ENCODE results near the gene TRPM2.
"Not testable (repeated sequence)": the region's sequence is repeated elsewhere in the genome, so short reads cannot be mapped to it uniquely, and the experiment has no call there.

The TRPM2 gene

DNA sequence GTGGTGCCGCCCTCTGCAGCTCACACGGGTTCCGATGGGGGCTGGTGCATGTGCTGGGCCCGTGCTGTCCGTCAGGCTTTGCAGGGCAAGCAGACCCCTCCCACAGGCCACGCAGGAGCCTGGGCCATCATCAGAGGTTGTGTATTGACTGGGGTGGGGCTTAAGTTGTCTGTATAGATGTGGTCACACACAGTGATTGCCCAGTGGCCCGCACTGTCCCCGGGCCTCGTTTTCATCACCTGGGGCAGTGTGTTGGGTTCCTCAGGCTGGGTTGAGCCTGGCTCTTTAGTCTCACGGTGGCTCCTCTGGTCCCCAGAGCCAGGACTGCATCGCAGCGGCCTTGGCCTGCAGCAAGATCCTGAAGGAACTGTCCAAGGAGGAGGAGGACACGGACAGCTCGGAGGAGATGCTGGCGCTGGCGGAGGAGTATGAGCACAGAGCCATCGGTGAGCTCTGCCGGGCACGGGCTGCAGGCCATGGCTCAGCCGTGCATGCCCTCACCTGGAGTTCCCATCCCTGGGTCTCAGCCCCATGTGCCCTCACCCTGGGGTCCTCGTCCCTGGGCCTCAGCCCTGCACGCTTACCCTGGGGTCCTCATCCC, 44.1 kb downstream of the TRPM2 start:
- no peak for DNase-seq (ENCODE audit: low spot score)

DNA sequence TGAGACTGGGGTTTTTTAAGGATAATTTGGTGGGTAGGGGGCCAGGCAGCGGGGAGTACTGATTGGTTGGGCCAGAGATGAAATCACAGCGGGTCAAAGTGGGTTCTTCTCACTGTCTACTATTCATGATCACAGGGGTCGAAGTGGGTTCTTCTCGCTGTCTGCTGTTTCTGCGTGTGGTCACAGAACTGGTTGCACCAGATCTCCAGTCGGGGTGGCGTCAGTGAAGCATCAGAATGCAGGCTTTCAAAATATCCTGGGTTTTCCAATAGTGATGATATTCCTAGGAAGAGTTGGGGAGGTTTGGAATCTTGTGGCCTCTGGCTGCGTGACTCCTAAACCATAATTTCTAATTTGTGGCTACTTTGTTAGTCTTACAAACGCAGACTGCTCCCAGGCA, 45.1 kb downstream of the TRPM2 start:
- DNase-seq (ENCODE audit: low spot score): no peak

DNA sequence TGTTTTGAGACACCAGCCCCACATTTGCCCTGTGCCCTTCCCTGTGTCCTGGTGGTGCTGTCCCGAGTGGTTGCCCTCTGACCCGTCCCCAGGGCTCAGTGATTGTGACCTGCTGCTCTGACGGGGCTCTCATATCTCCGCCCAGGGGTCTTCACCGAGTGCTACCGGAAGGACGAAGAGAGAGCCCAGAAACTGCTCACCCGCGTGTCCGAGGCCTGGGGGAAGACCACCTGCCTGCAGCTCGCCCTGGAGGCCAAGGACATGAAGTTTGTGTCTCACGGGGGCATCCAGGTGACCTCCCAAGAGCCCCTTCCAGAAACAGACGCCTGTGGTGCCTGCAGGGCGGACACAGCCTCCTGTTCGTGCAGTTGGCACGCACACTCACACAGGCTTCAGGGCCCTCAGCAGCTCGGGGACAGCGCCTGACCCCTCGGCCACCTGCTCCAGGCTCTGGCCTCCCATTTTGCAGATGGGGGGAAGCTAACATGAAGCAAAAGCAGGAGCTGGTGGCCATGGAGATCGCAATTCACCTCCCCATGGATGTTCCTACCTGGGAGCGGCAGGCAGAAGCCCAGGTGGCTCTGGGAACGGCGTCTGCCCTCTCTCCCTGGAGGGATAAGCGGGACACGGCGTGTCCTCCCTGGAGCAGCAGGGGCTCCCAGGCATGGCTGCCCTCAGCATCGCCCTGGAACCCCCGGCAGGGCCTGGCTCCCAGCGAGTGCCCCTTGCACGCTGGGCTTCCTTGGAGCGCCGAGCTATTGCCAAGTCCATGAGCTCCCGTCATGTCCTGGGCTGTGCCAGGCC, 45.9 kb downstream of the TRPM2 start:
- DNase-seq (ENCODE audit: low spot score): no peak

DNA sequence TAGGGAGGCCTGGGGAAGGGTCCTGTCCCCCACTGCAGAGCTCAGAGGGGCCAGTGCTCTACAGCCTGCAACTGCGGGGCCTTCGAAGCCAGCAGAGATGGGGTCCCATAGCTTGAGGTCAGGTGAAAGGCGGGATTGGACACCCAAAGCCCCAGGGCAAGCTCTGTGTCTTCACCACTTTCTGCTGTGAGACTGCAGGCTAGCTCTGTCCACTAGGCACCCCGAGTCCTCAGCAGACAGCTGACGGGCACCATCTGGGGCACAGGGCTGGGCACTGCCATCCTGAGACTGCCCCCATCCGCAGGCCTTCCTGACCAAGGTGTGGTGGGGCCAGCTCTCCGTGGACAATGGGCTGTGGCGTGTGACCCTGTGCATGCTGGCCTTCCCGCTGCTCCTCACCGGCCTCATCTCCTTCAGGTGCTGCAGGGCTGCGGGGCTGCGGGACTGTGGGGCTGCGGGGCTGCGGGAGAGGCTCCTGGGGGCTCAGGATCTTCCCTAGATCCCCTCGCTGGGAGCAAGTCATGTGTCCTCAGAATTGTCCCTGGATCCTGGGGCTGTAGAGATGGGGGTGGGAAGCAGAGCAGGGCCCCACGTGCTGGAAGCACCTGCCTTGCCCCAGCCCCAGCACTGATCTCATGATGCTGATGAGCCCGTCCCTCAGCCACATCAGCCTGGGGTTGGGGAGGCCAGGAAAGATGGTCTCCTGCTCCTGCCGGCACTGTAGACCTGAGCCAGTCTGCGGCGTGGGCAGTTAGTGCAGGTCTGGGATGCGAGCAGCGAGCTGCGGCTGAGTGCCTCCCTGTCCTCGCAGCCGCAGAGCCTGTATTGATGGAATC, 46.8 kb downstream of the TRPM2 start:
- no peak for DNase-seq (ENCODE audit: low spot score)

DNA sequence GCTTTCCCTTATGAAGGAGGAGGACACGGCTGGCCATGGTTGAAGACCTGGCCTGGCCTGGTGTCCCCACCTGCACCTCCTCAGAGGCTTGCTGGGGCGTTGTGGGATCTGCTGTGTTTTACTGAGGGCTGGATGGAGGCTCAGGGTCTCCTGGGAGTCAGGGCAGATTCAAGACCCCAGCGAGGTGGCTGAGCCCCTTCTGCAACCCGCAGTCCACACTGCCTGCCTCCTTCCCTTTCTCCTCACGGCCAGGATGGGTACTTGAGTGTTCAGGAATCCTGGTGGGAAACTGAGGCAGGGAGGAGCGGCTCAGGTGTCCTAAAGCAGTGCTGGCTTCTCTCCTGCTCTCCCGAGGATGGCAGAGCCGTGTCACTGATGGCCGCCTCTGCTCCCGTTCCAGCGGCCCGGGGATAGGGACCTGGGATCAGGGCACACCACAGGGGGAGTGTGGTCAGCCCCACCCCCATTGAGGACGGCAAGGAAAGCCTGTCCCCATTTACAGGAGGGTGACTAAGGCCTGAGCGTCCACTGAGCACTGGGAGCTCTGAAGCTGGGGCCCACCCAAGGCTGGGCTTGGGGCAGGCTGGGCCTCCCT, 47.5 kb downstream of the TRPM2 start:
- DNase-seq (ENCODE audit: low spot score): no peak

DNA sequence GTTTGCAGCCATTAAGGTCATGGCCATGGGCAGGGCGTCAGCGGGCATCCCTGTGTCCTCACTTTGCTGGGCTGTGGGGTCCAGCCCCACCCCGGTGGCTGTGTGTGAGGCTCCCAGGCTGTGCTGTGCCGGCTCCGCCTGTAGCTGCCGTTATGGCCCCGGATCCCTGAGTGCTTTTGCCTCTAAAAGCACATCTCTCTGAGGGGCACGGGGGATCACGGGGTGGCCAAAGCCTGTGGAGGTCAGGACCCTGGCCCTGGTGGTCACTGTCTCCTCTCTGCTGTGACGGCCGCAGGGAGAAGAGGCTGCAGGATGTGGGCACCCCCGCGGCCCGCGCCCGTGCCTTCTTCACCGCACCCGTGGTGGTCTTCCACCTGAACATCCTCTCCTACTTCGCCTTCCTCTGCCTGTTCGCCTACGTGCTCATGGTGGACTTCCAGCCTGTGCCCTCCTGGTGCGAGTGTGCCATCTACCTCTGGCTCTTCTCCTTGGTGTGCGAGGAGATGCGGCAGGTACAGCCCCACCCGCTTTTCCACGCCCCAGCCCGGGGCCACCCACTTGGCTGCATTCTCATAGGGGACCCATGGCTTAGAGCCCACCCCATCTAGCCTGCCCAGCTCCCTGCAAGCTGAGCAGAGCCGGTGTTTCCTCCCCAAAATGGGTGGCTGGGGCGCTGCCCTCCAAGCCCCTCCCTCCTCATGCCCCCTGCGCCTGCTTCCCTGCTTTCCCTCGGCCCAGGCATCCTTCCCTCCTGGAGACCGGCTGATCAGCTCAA, 48.2 kb downstream of the TRPM2 start:
- DNase-seq (ENCODE audit: low spot score): no peak

DNA sequence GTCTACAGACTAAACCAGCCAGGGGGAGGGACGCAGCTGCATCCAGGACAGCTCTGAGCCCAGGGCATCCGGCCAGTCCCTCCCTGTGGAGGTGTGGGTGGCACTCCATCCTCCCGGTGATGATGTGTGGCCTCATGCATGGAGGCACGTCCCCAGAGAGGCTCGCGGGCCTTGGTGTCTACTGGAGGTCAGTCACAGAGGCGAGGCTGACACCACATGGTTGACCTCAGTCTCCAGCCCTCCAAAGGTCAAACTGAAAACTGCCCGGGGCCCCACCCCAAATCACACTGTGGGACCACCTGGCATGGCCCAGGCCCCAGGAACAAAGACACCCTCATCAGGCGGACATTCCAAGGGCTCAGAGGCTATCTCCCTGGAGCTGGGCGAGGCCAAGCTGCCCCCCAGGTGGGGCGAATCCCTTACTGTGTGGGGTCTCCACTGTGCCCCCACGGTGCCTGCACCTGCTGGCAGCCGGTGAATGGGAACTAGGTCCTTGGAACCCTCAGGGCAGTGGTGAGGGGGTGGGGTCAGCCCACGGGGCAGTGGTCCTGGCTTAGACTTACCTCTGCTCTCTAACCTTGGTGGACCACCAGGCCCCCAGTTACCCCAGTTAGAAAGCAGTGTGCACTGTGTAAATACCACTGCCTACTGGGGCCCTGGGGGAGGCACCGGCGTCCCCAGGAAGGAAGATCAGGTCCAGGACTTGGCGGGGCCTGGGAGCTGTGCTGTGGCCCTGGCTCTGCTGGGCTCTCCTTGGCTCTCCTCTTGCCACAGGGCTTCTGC, 49.1 kb downstream of the TRPM2 start:
- DNase-seq (ENCODE audit: low spot score): no peak

DNA sequence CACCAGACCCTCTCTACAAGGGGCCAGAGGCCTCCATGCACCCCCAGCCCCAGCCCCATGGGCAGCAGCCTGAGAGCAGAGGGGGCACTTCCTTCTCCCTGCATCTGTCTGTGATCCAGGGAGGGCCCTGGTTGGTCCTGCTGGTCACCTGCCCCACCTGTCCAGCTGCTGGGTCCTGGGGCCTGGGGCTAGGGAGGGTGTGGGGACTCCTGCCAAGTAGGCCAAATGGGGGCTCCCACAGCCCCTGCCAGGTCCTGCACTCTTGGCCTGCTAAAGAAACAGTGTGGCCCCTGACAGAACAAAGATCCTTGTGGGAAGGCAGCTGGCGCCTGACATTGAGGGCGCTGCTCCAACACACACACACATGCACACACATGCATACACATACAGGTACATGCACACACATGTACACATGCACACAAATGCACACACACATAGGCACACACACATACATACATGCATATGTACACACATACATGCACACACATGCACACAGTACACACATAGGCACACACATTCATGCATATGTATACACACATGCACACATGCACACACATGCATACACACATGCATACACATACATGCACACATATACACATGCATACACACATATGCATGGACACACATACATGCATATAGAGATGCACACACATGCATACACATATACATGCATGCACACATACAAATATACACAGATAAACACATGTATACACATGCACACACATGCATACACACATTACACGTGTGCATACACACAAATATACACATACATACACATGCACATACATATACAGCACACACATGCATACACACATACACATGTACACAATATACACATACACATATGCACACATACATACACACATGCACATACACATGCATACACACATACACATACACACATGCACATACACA, 49.9 kb downstream of the TRPM2 start:
- DNase-seq (ENCODE audit: low spot score): no peak

DNA sequence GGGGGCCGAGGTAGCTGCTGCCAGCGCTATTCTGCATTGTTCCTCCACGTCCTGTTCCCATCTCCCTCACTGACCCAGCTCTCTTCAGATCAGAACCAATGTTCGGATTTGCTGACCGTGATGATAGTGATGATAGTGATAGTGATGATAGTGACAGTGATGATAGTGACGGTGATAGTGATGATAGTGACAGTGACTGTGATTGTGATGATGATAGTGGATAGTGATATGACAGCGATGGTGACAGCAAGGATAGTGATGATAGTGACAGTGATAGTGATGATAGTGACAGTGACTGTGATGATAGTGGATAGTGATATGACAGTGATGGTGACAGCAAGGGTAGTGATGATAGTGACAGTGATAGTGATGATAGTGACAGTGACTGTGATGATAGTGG, 51.1 kb downstream of the TRPM2 start:
- DNase-seq (ENCODE audit: low spot score): not testable (repeated sequence)

DNA sequence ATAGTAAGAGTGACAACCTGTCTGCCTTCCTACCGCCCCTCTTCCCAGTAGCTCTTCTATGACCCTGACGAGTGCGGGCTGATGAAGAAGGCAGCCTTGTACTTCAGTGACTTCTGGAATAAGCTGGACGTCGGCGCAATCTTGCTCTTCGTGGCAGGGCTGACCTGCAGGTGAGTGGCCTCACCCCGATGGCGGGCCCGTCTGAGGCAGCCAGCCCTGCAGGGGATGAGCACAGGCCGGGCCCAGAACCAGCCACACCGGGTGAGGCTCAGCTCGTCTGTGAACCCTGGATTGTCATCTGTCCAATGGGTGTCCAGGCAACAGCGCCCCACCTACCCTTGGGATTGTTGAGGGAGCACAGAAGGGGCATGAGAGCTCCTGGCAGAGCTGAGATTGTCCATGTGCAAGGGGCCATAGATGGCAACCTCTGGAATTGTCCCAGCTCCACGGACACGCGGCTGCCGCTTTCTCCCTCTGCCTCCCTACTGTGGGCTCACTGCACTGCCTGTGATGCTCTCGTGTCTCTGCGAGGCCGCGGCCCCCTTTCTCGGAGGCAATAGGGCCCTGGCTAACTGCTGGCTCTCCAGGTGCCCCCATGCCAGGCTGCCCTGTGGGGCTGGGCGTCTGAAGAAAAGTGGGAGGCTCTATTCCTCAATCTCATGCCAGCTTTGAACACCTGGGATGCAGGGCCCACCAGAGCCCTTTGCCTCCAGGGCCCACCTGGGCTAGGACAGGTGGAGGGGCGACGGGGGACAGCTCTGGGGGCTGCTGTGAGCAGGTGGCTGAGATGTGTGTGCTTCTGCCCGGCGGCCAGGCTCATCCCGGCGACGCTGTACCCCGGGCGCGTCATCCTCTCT, 51.9 kb downstream of the TRPM2 start:
- no peak for DNase-seq (ENCODE audit: low spot score)

DNA sequence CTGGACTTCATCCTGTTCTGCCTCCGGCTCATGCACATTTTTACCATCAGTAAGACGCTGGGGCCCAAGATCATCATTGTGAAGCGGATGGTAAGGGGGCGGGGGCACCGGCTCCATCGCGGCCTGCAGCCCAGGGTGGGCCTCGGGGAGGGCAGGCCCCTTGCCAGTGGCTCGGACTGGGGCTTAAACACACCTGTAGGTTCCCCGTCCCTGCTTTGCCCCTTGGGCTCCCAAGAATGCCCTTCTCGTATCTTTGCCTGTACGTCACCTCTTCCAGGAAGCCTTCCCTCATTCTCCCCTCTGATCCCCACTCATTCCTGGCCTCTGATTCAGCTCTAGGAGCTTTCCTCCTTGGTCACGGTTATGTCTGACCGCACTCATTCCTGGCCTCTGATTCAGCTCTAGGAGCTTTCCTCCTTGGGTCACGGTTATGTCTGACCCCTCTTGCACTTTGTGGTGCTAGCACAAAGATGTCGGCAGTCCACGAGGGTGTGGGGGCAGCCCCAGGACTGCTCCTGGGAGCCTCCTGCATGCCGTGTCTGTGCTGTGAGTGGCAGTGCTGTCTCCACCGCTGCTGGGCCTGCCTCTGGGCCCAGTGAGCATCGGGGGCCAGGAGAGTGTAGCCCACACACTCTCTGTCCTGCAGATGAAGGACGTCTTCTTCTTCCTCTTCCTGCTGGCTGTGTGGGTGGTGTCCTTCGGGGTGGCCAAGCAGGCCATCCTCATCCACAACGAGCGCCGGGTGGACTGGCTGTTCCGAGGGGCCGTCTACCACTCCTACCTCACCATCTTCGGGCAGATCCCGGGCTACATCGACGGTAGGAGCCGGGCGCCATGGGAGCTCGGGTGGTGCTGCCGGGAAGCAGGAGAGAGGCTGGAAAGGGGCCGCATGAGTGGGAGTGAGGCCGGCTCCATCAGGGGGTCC, 52.8 kb downstream of the TRPM2 start:
- no peak for DNase-seq (ENCODE audit: low spot score)

DNA sequence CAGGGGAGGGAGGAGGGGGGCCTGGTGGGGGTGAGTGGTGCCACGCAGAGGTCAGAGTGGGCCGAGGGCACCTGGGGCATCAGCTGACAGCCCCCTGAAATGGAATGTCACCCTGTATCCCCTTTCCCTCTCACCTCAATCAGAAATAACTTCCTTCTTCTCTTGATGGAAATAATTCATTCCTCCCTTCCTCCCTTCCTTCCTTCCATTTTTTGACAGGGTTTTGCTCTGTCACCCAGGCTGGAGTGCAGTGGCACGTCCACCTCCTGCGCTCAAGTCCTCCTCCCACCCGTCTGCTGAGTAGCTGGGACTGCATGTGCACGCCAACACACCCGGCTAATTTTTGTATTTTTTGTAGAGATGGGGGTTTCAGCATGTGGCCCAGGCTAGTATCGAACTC, 53.5 kb downstream of the TRPM2 start:
- no peak for DNase-seq (ENCODE audit: low spot score)

DNA sequence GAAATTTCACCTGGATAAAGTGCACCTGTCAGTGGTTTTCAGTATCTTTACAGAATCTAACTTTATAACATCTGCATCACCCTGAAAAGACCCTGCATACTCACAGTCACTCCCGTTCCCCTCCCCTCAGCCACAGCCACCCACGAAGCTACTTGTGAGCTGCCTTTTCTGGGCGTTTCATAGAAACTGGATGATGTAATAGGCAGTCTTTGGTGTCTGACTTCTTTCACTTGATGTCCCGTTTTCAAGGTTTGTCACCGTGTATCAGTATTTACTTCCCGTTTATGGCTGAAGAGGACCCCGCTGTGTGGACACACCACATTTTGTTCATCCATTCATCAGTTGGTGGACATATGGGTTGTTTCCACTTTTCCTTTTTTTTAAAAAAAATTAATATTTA, 54.1 kb downstream of the TRPM2 start:
- peak; percentile 41 for DNase-seq (ENCODE audit: low spot score)

DNA sequence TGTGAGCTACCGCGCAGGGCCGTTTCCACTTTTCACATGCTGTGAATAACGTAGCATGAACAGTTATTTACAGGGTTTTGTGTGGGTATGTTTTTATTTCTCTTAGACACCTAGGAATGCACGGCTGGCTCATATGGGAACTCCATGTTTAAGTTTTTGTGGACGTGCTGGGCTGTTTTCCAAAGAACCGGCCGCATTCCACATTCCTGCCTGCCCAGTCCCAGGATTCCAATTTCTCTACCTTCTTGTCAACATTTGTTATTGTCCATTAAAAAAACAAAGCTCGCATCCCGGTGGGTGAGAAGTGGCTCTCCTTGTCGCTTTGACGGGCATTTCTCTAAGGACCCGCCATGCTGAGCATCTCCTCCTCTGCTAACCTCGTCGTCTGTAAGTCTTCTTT, 54.8 kb downstream of the TRPM2 start:
- no peak for DNase-seq (ENCODE audit: low spot score)

DNA sequence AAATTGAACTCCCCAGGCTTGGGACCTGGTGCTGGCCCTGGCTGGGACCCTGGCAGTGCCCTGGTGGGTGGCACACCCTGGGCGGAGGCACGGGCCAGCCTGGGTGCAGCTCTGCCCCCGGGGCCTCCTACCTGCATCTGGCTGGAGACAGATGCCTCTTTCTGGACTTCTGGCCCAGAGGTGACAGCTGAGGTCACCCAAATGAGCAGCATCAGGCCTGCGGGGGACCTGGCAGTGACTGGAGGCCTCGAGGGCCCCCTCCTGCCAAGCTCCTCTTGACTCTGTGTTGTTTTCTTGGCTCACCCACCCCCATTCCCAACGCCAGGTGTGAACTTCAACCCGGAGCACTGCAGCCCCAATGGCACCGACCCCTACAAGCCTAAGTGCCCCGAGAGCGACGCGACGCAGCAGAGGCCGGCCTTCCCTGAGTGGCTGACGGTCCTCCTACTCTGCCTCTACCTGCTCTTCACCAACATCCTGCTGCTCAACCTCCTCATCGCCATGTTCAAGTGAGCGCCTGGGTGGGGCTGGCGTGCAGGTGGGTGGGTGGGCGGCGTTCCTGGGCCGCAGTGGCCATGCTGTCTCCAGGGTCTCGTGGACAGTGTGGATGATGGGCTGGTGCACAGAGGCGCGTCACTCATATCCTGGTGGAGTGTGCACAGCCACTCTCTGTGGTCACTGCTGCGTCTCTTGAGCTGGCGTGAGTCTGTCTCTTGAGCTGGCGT, 60.3 kb downstream of the TRPM2 start:
- DNase-seq (ENCODE audit: low spot score): no peak

DNA sequence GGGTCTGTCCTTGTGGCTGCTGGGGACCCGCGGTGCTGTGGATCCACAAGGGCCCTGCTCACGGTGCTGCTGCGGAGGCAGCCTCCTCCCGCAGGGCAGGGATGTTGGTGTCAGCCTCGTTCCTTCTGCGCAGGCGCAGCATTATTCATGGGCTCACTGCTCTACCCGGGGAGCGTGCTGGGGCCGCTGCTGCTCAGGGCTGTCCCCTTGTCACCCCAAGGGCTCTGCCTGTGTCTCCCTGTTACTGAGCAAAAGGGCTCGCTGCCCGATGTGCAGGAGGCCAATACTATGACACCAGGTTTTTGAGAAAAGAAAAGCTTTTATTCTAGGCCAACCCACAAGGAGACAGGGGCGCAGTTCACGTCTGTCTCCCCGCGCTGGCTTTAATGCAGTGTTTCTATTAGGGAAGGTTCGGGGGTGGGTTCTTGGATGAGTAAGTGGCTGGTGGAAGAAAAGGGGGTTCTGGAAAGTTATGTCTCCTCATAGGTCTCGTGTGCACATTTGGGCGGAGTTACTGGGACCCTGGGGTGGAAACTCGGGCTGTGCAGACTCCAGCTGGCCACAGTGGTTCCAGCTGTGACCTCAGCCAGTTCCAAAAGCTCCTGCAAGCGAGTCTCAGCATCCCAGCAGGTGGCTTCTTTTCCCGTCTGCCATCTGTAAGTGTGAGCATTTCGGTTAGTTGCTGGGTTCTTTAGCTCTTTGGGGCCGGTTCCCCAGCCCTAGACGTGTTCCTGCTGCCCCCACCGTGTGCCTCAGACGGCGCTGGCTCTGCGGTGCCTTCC, 61.1 kb downstream of the TRPM2 start:
- DNase-seq (ENCODE audit: low spot score): peak; percentile 23
